ENCODE measurements around the gene SPRR2A.
"Not testable (repeated sequence)": the region's sequence is repeated elsewhere in the genome, so short reads cannot be mapped to it uniquely, and the experiment has no call there.

SPRR2A gene

GRCh38 chr1:153057375-153057774 lies at the start of gene SPRR2A:
SPRR2A (minus strand) TSS chr1:153057512; CDS start chr1:153056735, 777 bp downstream.
- no peak for DNase-seq (ENCODE audit: low read depth)

DNA sequence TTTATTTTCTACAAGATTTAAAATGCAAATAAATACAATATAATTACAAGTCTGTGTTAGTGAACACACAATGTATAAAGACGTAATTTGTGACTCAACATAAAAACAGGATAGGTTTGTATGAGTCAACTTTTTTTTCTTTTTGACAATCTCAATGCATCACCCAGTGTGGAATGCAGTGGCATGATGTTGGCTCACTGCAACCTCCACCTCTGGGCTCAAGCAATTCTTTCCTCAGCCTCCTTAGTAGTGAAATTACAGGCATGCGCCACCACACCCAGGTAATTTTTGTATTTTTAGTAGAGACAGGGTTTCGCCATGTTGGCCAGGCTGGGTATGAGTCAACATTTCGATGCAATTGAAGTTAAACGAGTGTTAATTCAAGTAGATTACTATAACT lies 42.9 kb upstream of the SPRR2A start:
- no peak for DNase-seq (ENCODE audit: low read depth)

- DNase-seq (ENCODE audit: low read depth), result no peak
Measured at GRCh38 chr1:153099461-153100045, 42.2 kb upstream of the SPRR2A start.

- no peak for DNase-seq (ENCODE audit: low read depth)
Measured at GRCh38 chr1:153095764-153096163, 38.5 kb upstream of the SPRR2A start.

DNA sequence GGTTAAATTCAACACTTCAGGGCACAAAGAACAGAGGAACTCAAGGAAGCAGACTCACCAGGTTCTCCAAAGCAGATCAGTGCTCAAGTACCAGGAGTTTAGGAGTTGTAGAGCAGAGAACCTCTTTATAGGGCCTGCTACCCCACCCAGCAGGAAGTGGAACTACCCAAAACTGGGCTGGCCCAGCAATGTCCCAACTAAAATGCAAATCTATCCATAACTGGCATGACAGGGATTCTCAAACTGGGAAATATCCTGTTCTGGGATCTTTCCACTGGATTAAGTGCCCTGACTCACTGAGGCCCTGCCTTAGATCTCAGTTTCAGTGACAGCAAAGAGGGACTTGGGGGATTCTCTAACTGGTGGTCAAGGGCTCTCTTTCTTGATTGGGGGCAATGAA lies 37.1 kb upstream of the SPRR2A start, which contains the start of gene SPRR2E:
SPRR2E (minus strand) TSS at position 101 of the 400 bp plus-strand sequence. CDS start 775 bp downstream, outside the sequence.
- no peak for DNase-seq (ENCODE audit: low read depth)

GRCh38 chr1:153087652-153088051 lies 30.3 kb upstream of the SPRR2A start:
- DNase-seq (ENCODE audit: low read depth), result no peak

- DNase-seq (ENCODE audit: low read depth), result no peak
Measured at GRCh38 chr1:153081736-153082135, 24.4 kb upstream of the SPRR2A start.

DNA sequence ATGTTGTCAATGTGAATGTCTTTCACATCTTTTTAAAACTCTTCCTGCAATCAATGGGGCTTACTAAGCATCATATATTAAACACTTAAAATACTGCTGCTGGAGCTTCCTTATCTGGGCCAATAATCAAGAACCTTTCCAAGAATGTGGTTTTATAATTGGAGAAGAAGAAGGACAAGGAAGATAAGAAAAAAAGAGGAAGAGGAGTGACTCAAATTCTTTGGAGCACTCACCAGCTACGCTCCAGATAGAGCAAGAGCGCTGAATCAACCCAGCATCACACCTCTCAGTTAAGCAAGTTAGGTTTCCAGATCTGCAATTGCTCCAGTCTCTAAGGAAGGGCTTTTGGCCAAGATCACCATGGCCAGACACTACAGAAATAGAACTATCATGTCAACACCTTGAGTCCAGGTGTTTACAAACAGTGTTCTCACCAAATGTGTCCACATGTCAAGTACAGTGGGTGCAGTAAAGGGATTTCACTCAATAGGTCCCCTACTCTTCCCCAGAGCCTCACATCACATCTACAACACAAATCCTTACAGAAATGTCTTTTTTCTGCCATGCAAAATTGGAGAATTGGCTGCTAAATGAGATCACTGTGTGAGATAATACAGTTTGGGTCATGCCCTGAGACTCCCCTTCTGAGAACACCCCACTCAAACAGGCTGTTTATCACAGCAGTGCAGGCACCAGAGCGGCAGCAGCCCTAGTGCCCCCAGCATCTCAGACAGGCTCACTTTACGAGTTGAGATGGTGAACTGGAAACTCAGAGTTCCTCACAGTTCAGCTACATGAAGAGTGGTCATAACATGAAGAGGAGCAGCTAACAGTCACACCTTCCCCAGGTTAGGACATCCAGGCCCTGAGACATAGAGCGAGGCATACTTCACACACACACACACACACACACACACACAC lies 15.8 kb upstream of the SPRR2A start:
- no peak for DNase-seq (ENCODE audit: low read depth)

DNA sequence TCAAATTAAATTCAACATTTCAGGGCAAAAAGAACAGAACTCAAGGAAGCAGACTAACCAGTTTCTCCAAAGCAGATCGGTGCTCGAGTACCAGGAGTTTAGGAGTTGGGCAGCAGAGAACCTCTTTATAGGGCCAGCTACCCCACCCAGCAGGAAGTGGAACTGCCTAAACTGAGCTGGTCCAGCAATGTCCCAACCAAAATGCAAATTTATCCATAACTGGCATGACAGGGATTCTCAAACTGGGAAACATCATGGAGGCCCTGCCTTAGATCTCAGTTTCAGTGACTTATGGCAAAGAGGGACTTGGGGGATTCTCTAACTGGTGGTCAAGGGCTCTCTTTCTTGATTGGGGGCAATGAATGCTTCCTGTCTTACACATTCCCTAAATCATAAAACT lies 14.2 kb upstream of the SPRR2A start, which contains the start of gene SPRR2B:
SPRR2B (minus strand) TSS at position 101 of the 400 bp plus-strand sequence. CDS start 772 bp downstream, outside the sequence.
- no peak for DNase-seq (ENCODE audit: low read depth)

DNA sequence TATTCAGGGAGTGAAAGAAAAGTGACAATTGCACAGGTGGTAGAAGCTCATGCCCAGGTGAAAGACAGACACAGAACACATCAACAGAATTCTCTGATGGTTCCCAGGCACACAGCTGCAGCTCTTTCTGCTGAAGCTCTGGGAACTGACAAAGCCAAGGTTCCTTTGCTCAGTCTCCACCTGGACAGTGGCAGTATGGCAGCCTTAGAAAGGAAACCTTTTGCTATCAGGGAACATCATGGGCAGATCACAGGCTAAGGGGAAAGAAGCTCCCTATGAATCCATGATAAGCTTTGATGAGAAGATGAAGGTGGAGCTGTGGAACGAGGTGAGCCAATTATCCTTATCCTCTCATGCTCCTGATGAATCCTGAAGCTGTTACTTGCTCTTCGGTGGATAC lies 12.9 kb upstream of the SPRR2A start:
- DNase-seq (ENCODE audit: low read depth), result no peak

GRCh38 chr1:153058826-153059784 lies 1.8 kb upstream of the SPRR2A start:
- DNase-seq (ENCODE audit: low read depth), result no peak

- no peak for DNase-seq (ENCODE audit: low read depth)
Measured at GRCh38 chr1:153058154-153058553, 842 bp upstream of the SPRR2A start.

DNA sequence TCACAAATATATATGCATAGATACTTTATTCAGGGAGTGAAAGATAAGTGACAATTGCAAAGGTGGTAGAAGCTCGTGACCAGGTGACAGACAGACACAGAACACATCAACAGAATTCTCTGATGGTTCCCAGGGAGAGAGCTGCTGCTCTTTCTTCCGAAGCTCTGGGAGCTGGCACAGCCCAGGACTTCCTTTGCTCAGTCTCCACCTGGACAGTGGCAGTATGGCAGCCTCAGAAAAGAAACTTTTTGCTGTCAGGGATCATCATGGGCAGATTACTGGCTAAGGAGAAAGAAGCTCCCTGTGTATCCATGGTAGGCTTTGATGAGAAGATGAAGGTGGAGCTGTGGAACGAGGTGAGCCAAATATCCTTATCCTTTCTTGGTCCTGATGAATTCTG lies 1.2 kb downstream of the SPRR2A start:
- DNase-seq (ENCODE audit: low read depth), result not testable (repeated sequence)

DNA sequence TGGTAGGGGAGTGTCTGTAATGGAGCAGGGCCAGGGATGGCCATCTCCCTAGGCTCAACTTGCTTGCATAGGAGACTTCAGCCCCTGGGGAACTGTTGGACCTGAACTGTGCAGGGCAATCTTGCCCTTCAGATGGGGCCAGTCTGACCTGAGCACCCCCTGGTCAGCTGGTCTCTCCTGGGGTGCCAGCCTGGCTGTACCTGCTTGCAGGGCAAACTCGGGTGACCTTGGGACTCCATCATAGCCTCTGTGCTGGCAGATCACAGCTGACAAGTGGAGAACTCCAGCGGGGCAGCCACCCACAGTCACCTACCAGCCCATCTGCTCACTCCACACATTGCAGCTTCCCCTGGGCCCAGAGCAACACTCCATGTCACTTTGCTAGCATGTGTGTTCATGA lies 8.1 kb downstream of the SPRR2A start:
- no peak for DNase-seq (ENCODE audit: low read depth)

DNA sequence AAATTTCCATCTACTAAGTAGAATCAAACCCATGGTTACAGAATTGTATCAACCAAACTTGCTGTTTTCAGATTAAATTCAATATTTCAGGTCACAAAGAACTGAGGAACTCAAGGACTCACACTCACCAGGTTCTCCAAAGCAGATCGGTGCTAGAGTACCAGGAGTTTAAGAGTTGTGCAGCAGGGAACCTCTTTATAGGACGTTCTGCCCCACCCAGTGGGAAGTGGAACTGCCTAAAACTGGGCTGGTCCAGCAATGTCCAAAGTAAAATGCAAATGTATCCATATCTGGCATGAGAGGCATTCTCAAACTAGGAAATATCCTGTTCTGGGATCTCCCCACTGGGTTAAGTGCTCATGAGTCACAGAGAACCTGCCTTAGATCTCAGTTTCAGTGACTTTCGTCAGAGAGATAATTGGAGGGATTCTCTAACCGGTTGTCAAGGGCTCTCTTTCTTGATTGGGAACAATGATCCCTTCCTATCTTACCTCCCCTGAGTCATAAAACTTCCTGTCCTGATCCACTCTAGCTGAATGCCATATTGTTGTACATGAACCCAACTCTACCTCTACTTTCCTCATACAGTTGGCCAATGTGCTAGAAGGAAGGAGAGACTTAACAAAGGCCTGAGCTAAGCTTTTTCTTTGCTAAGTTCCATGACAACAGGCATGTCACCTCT lies 16.2 kb downstream of the SPRR2A start, which contains the start of gene SPRR2D:
SPRR2D (minus strand) TSS at position 171 of the 682 bp plus-strand sequence. CDS start 774 bp downstream, outside the sequence.
- no peak for DNase-seq (ENCODE audit: low read depth)

DNA sequence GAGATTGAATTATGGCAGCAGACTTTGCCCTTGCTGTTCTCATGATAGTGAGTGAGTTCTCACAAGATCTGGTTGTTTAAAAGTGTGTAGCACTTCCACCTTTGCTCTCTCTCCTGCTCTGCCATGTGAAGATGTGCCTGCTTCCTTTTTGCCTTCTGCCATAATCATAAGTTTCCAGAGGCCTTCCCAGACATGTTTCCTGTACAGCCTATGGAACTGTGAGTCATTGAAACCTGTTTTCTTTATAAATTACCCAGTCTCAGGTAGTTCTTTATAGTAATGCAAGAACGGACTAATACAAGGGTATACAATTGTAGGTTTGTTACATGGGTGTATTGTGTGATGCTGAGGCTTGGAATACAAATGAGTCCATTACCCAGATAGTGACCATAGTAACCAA lies 22.1 kb downstream of the SPRR2A start:
- DNase-seq (ENCODE audit: low read depth), result no peak

GRCh38 chr1:153032677-153033308 lies 24.5 kb downstream of the SPRR2A start:
- DNase-seq (ENCODE audit: low read depth), result no peak

GRCh38 chr1:153032073-153032472 lies 25.2 kb downstream of the SPRR2A start:
- no peak for DNase-seq (ENCODE audit: low read depth)

GRCh38 chr1:153030895-153031294 lies 26.4 kb downstream of the SPRR2A start, which contains the start of gene SPRR1B:
SPRR1B (plus strand) TSS chr1:153031203; CDS start chr1:153032346, 1,143 bp downstream.
- no peak for DNase-seq (ENCODE audit: low read depth)

DNA sequence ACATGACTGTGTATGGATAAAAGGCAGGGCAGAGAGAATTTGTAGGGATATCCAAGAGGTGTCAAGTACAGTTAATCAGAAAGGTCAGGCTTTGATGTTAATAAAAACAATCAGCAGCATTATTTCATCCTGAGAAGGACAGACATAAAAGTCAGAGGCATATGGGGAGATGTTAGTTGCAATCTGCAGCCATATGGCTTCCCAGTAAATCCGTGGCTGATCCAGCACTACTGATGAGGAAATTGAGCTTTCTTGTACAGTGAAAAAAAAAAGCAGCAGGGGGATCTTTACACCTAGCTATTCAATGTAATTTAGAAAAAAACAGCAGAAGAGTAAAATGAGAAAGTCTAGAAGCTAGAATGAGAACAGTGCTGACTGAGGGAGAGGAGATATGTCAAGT lies 28.5 kb downstream of the SPRR2A start:
- no peak for DNase-seq (ENCODE audit: low read depth)

- DNase-seq (ENCODE audit: low read depth), result no peak
Measured at GRCh38 chr1:153025797-153026196, 31.5 kb downstream of the SPRR2A start.
